B cell (primary cell): ENCODE measurements around the gene THBS3. TPM values are rescaled to one million over a fixed set of nuclear protein-coding genes. Genes with fewer than 3 reads are reported as not detected.

Source experiments
- ATAC-seq: fragments of 200-7000 bp; cut with Tn5 transposase; one replicate; pipeline ENCODE4 v1.10.0; 2021; ENCODE audit warnings: low read depth, mild to moderate bottlenecking, moderate number of reproducible peaks, moderate library complexity
- CTCF ChIA-PET: fragments of 350-600 bp; sonication (Branson Sonifier 250); formaldehyde crosslinking; loops from one replicate; lab custom pipeline; 2021; ENCODE audit warnings: antibody characterized with exemption, inconsistent platforms; lab: Charles Lee
- POLR2A ChIA-PET: fragments of 350-600 bp; sonication (Branson Sonifier 250); formaldehyde crosslinking; loops from one replicate; lab custom pipeline; 2021; ENCODE audit warnings: antibody characterized with exemption; lab: Charles Lee
- DNase-seq: peaks from one replicate; pipeline ENCODE4 v3.0.0; 2013
- H2AFZ ChIP-seq: 2 replicates; pipeline ENCODE4 v1.6.1; 2012; ENCODE audit warnings: mild to moderate bottlenecking, low read depth, low read length; ENCODE audit not compliant: insufficient read depth, poor library complexity, severe bottlenecking
- H3K27ac ChIP-seq, 2 donors: 1 replicate in 1 of 2; 2 replicates in 1 of 2; pipeline ENCODE4 v1.5.1; 2012 to 2013; ENCODE audit warnings: low read length in 2 of 2, mild to moderate bottlenecking in 2 of 2, moderate library complexity in 1 of 2
- H3K27me3 ChIP-seq, 4 experiments: fragments of 200-600 bp in 1 of 4; sonication (generic) in 1 of 4; replicated peaks in 1 of 4; 1 replicate in 2 of 4; 2 replicates in 2 of 4; pipeline versions ENCODE4 v1.6.1 to v1.7.0; 2013 to 2016; ENCODE audit warnings: low read length in 3 of 4, mild to moderate bottlenecking in 2 of 4, mixed read lengths in 1 of 4, moderate library complexity in 1 of 4; ENCODE audit not compliant: insufficient read depth in 4 of 4, control insufficient read depth in 3 of 4; ENCODE audit errors: control extremely low read depth in 1 of 4
- H3K36me3 ChIP-seq, 2 experiments: replicated peaks in 1 of 2; 1 replicate in 1 of 2; 2 replicates in 1 of 2; pipeline versions ENCODE4 v1.6.1 to v1.7.1; 2013; ENCODE audit warnings: low read length in 1 of 2; ENCODE audit not compliant: insufficient read depth in 2 of 2, control insufficient read depth in 1 of 2; ENCODE audit errors: control extremely low read depth in 1 of 2, extremely low read depth in 1 of 2
- H3K4me1 ChIP-seq, 2 donors: fragments of 200-600 bp in 1 of 2; sonication (generic) in 1 of 2; 1 replicate in 1 of 2; 2 replicates in 1 of 2; pipeline versions ENCODE4 v1.5.1 to v1.6.1; 2013 to 2017; ENCODE audit warnings: low read length in 2 of 2; ENCODE audit not compliant: control insufficient read depth in 2 of 2, insufficient read depth in 2 of 2
- H3K4me2 ChIP-seq: replicated peaks from 2 replicates; pipeline ENCODE3; 2012; ENCODE audit warnings: mild to moderate bottlenecking, low read depth, low read length; ENCODE audit not compliant: poor library complexity, severe bottlenecking
- H3K4me3 ChIP-seq, 5 experiments: fragments of 200-600 bp in 1 of 5; sonication (generic) in 1 of 5; 1 replicate in 3 of 5; 2 replicates in 2 of 5; pipeline versions ENCODE4 v1.5.1 to v1.7.0; 2011 to 2016; ENCODE audit warnings: low read length in 4 of 5, mild to moderate bottlenecking in 4 of 5, low read depth in 2 of 5, control low read depth in 1 of 5, moderate library complexity in 1 of 5; ENCODE audit not compliant: insufficient read depth in 1 of 5; ENCODE audit errors: control extremely low read depth in 1 of 5, extremely low read depth in 1 of 5
- H3K79me2 ChIP-seq: fragments of 200-600 bp; sonication (generic); one replicate; pipeline ENCODE4 v1.6.0; 2016; ENCODE audit warnings: low read length; ENCODE audit not compliant: control insufficient read depth, insufficient read depth
- H3K9ac ChIP-seq: fragments of 200-600 bp; sonication (generic); 2 replicates; pipeline ENCODE4 v1.6.1; 2017; ENCODE audit warnings: mild to moderate bottlenecking, low read length, moderate library complexity
- H3K9me3 ChIP-seq, 3 donors: one replicate each; pipeline versions ENCODE4 v1.6.1 to v1.7.1; 2013; ENCODE audit warnings: low read length in 2 of 3; ENCODE audit not compliant: control insufficient read depth in 2 of 3, insufficient read depth in 1 of 3; ENCODE audit errors: control extremely low read depth in 1 of 3
- H4K20me1 ChIP-seq: 2 replicates; pipeline ENCODE4 v1.6.0; 2012; ENCODE audit warnings: mild to moderate bottlenecking, low read length; ENCODE audit not compliant: insufficient read depth, control insufficient read depth, poor library complexity, severe bottlenecking
- H3K27ac Mint-ChIP-seq: one replicate; pipeline ENCODE4 v1.8.0; 2021; ENCODE audit warnings: mixed read lengths
- H3K27me3 Mint-ChIP-seq: one replicate; pipeline ENCODE4 v1.8.0; 2021; ENCODE audit warnings: mixed read lengths
- H3K4me1 Mint-ChIP-seq: one replicate; pipeline ENCODE4 v1.8.0; 2021; ENCODE audit warnings: mixed read lengths
- H3K4me3 Mint-ChIP-seq: one replicate; pipeline ENCODE4 v1.8.0; 2021; ENCODE audit warnings: mixed read lengths
- H3K9me3 Mint-ChIP-seq: one replicate; pipeline ENCODE4 v1.8.0; 2022; ENCODE audit warnings: mixed read lengths; ENCODE audit not compliant: insufficient read depth
- CTCF ChIP-seq: fragments of 200-600 bp; IDR thresholded peaks from one replicate; pipeline ENCODE4 v1.8.0; 2022; ENCODE audit warnings: antibody characterized with exemption, mild to moderate bottlenecking
- EZH2 ChIP-seq: IDR thresholded peaks from 2 replicates; pipeline ENCODE4 v1.6.1; 2012; ENCODE audit warnings: borderline replicate concordance, low read depth, mild to moderate bottlenecking, moderate library complexity, low read length; ENCODE audit not compliant: insufficient read depth, poor library complexity, severe bottlenecking
- WGBS: methylation state at CpG from one replicate; pipeline ENCODE4 v1.1.5; 2013; ENCODE audit warnings: missing lambda C conversion rate; ENCODE audit not compliant: insufficient coverage; 5-methylcytosine and 5-hydroxymethylcytosine counted together
- intact Hi-C: fragments of 100-400 bp; cut with micrococcal nuclease; formaldehyde crosslinking; loops from one replicate; pipeline ENCODE4 v1.10.0; 2022
- polyA plus RNA-seq: library from polyadenylated mRNA; depleted of rRNA; stranded (reverse); fragments of >200 nt; gene quantifications from 2 replicates; pipeline ENCODE4 v1.2.3, GENCODE V29; 2012
- total RNA-seq, 2 donors: library from RNA; stranded (reverse); fragments of 120-200 nt in 1 of 2; gene quantifications; 1 replicate in 1 of 2; 2 replicates in 1 of 2; pipeline versions ENCODE4 v1.2.3 to v1.2.4, GENCODE V29; 2013 to 2022

Gene THBS3
- total and polyA plus RNA-seq, 2 donors (not counting 1 experiment from before 2014, with no cell fraction given) = 28.0 to 28.6 TPM

GRCh38 chr1:155170806-155171205 lies 36.9 kb downstream of the THBS3 start:
- H3K4me1 ChIP-seq = peaks cover 34 to 48% of the 10 kb centered on the region in 2 donors
- DNase-seq (no peak), ATAC-seq (no peak)
- H3K27me3 ChIP-seq = no peaks in the 10 kb centered on the region
- no peak overlapping the region for H3K9ac ChIP-seq
- peaks cover 42% of the 10 kb centered on the region for H3K79me2 ChIP-seq
- no peak overlapping the region for H2AFZ ChIP-seq
- Mint-ChIP-seq H3K4me3 (no peak overlapping the region), H3K4me1 (peaks cover 46% of the 10 kb centered on the region), H3K27ac (no peak overlapping the region), H3K9me3 (no peaks in the 10 kb centered on the region), H3K27me3 (no peaks in the 10 kb centered on the region)
- ChIA-PET CTCF (interaction anchor here (0.7 to 12.7 kb wide), 7 partner anchors 7 to 95 kb away, joined by 3 to 307 read pairs (median 7); no protein-coding TSS in a partner anchor), POLR2A (interaction anchor here (0.7 to 0.8 kb wide), 4 partner anchors 25 to 165 kb away, joined by 3 to 6 read pairs (median 5); no protein-coding TSS in a partner anchor)
- no peaks in the 10 kb centered on the region for H4K20me1 ChIP-seq
- intact Hi-C loops = loop anchor here (5.0 kb wide), 2 partner anchors 71 to 199 kb away; partner anchors contain the start of genes CKS1B and SHC1
- no peak for TF ChIP-seq EZH2
- TF ChIP-seq CTCF = no peak
- no peak overlapping the region for H3K27ac ChIP-seq
- H3K4me2 ChIP-seq = no peak overlapping the region
- WGBS = 98% methylated on average over 7 of the region's 7 CpGs
- peaks cover 0 to 21% of the 10 kb centered on the region in 2 experiments for H3K36me3 ChIP-seq
- no peak overlapping the region for H3K4me3 ChIP-seq
- no peaks in the 10 kb centered on the region for H3K9me3 ChIP-seq

GRCh38 chr1:155170101-155170785 lies 37.5 kb downstream of the THBS3 start:
- no CpG with 5 or more reads among the region's 2 CpGs for WGBS
- H3K9me3 ChIP-seq = peaks cover 0 to 2% (median 0%) of the 10 kb centered on the region in 3 donors
- ChIA-PET CTCF (interaction anchor here (0.7 to 12.7 kb wide), 9 partner anchors 8 to 95 kb away, joined by 3 to 307 read pairs (median 46); partner anchors contain the start of gene SLC50A1), POLR2A (interaction anchor here (0.7 to 0.8 kb wide), 3 partner anchors 26 to 39 kb away, joined by 3 to 6 read pairs (median 5); no protein-coding TSS in a partner anchor)
- H2AFZ ChIP-seq = no peak overlapping the region
- intact Hi-C loops = loop anchor here (5.0 kb wide), 2 partner anchors 72 to 198 kb away; partner anchors contain the start of genes CKS1B and SHC1
- Mint-ChIP-seq H3K27me3 (no peaks in the 10 kb centered on the region), H3K27ac (no peak overlapping the region), H3K9me3 (no peaks in the 10 kb centered on the region), H3K4me3 (no peak overlapping the region), H3K4me1 (peaks cover 46% of the 10 kb centered on the region)
- DNase-seq (no peak), ATAC-seq (no peak)
- no peak overlapping the region for H3K27ac ChIP-seq
- peaks cover 42% of the 10 kb centered on the region for H3K79me2 ChIP-seq
- no peak overlapping the region for H3K4me3 ChIP-seq
- no peak overlapping the region for H3K4me2 ChIP-seq
- no peak for TF ChIP-seq CTCF
- TF ChIP-seq EZH2 = no peak
- no peaks in the 10 kb centered on the region for H4K20me1 ChIP-seq
- no peaks in the 10 kb centered on the region for H3K27me3 ChIP-seq
- no peak overlapping the region for H3K9ac ChIP-seq
- H3K36me3 ChIP-seq = peaks cover 0 to 21% of the 10 kb centered on the region in 2 experiments
- H3K4me1 ChIP-seq = peaks cover 34 to 48% of the 10 kb centered on the region in 2 donors
